Measurements from ENCODE around the gene CALML3. TPM values are rescaled to one million over a fixed set of nuclear protein-coding genes. Genes with fewer than 3 reads are reported as not detected.

CALML3 gene
- total and polyA plus RNA-seq, 2 donors: not detected

GRCh38 chr10:5570979-5571810, 46.4 kb downstream of the CALML3 start:
- 77% methylated on average over 13 of the region's 13 CpGs for WGBS
- DNase-seq (ENCODE audit: extremely low spot score): no peak
- H3K4me3 ChIP-seq (ENCODE audit: low read depth, low read length): no peak overlapping the region

GRCh38 chr10:5571826-5572225, 47.1 kb downstream of the CALML3 start:
- H3K27ac ChIP-seq (ENCODE audit: low read depth): no peak overlapping the region
- no peak for DNase-seq (ENCODE audit: extremely low spot score)
- 96% methylated on average over 6 of the region's 6 CpGs for WGBS
- no peaks in the 10 kb centered on the region for H3K4me1 ChIP-seq (ENCODE audit: insufficient read depth)
- H3K4me3 ChIP-seq (ENCODE audit: low read depth, low read length): no peak overlapping the region
- no peaks in the 10 kb centered on the region for H3K36me3 ChIP-seq (ENCODE audit: insufficient read depth)

More at GRCh38 chr10:5570979-5571810, 46.4 kb downstream of the CALML3 start:
- H3K27ac ChIP-seq (ENCODE audit: low read depth): no peak overlapping the region
- H3K36me3 ChIP-seq (ENCODE audit: insufficient read depth): no peaks in the 10 kb centered on the region
- no peaks in the 10 kb centered on the region for H3K4me1 ChIP-seq (ENCODE audit: insufficient read depth)

DNA sequence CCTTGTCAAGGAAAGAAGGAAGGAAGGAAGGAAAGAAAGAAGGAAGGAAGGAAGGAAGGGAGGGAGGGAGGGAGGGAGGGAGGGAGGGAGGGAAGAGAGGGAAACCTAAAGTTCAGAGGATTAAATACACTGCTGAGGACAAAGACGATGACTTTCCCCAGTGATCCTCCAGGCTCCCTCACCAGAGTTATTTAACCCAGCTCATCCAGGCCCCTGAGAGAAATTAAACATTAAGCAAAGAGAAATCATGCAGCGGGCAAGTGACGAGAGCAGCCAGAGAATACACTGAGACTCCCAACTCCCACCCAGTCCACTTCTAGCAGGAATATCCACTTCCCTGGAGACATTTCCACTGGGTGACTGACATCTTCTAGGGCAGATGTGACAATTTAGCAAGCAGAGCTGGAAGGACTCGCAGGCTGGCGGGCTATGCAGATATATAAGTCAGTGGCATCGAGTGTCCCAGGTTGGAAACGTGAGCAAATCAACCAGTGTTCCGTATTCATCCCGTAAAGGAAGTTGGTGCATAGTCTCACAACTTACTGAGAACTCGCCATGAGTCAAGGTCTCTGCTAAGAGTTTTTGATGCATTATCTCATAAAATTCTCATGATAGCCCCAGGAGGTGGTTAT, 48.7 kb downstream of the CALML3 start:
- Histone ChIP-seq H3K36me3 (ENCODE audit: insufficient read depth) (no peaks in the 10 kb centered on the region), H3K27ac (ENCODE audit: low read depth) (no peak overlapping the region), H3K4me3 (ENCODE audit: low read depth, low read length) (no peak overlapping the region), H3K4me1 (ENCODE audit: insufficient read depth) (no peaks in the 10 kb centered on the region)
- WGBS: 96% methylated on average over 10 of the region's 10 CpGs
- DNase-seq (ENCODE audit: extremely low spot score): no peak

- Histone ChIP-seq H3K36me3 (ENCODE audit: insufficient read depth) (no peaks in the 10 kb centered on the region), H3K27ac (ENCODE audit: low read depth) (no peak overlapping the region), H3K4me1 (ENCODE audit: insufficient read depth) (no peaks in the 10 kb centered on the region), H3K4me3 (ENCODE audit: low read depth, low read length) (no peak overlapping the region)
- WGBS: 84% methylated on average over 20 of the region's 20 CpGs
- DNase-seq (ENCODE audit: extremely low spot score): no peak
Observed at GRCh38 chr10:5573968-5574641, 49.3 kb downstream of the CALML3 start.

DNA sequence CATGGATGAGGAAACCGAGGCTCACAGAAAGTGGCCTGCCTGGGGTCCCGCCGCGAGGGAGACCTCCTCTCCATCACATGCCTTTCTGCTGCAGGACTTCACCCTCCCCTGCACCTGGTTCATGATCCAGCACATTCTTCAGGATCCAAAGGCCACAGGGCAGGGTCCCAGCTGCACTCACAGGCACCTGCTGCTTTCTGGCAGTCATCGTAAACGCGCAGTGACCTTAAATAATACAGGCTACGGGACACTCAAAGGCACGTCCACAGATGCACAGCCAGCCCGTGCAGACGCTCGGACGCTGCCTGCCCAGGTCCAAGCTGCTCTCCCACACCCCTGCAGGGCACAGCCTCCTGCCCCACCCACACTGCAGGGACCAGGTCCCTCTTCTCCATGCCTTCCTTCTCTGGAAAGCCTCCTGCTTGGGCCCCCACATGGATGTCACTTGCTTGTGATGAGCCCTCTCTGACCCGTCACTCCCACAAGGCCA, 49.9 kb downstream of the CALML3 start:
- Histone ChIP-seq H3K36me3 (ENCODE audit: insufficient read depth) (no peaks in the 10 kb centered on the region), H3K4me3 (ENCODE audit: low read depth, low read length) (no peak overlapping the region), H3K4me1 (ENCODE audit: insufficient read depth) (no peaks in the 10 kb centered on the region), H3K27ac (ENCODE audit: low read depth) (no peak overlapping the region)
- WGBS: 88% methylated on average over 14 of the region's 14 CpGs
- DNase-seq (ENCODE audit: extremely low spot score): no peak

- no peaks in the 10 kb centered on the region for H3K4me1 ChIP-seq (ENCODE audit: insufficient read depth)
- no peak overlapping the region for H3K4me3 ChIP-seq (ENCODE audit: low read depth, low read length)
- no peak overlapping the region for H3K27ac ChIP-seq (ENCODE audit: low read depth)
- no peak for DNase-seq (ENCODE audit: extremely low spot score)
- WGBS: 53% methylated on average over 9 of the region's 9 CpGs
- no peaks in the 10 kb centered on the region for H3K36me3 ChIP-seq (ENCODE audit: insufficient read depth)
Observed at GRCh38 chr10:5575144-5575481, 50.4 kb downstream of the CALML3 start.

DNA sequence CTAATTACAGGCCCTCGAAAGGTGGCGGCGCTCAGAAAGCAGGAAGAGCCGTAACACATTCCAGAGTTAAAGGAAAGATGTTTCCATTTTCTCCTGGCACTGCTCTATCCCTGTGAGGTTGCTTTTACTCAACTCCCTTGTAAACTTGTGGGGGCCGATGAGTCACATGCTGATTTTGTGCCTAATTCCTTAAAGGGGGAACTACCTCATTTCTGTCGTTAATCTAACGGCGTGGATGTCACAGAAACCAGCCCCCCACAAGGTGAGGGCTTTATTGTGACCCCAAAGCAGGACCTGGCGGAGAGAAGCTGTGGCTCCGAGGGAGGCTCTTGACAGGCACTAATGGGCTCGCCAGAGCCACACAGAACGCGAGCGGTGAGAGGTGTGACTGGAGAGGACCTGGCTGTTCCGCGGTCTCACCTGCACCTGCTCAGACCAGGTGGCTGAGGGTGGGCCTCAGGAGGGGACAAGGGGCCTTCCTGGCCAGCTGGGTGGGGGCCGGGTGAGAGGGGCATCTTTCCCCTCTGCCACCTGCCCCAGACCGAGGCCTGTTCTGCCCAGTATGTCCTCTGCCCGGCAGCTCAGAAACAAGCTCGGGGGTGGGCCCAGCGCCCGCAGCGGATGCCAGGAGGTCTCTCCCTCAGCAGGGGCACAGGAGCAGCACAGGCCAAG, 50.9 kb downstream of the CALML3 start:
- Histone ChIP-seq H3K27ac (ENCODE audit: low read depth) (no peak overlapping the region), H3K36me3 (ENCODE audit: insufficient read depth) (no peaks in the 10 kb centered on the region), H3K4me3 (ENCODE audit: low read depth, low read length) (no peak overlapping the region), H3K4me1 (ENCODE audit: insufficient read depth) (no peaks in the 10 kb centered on the region)
- no peak for DNase-seq (ENCODE audit: extremely low spot score)
- whole genome bisulfite sequencing: 65% methylated on average over 23 of the region's 23 CpGs

- no peak for DNase-seq (ENCODE audit: extremely low spot score)
- WGBS: 96% methylated on average over 4 of the region's 4 CpGs
- Histone ChIP-seq H3K4me1 (ENCODE audit: insufficient read depth) (no peaks in the 10 kb centered on the region), H3K4me3 (ENCODE audit: low read depth, low read length) (no peak overlapping the region), H3K36me3 (ENCODE audit: insufficient read depth) (no peaks in the 10 kb centered on the region), H3K27ac (ENCODE audit: low read depth) (no peak overlapping the region)
Observed at GRCh38 chr10:5576154-5576748, 51.5 kb downstream of the CALML3 start.

Other genes starting within 250 kb of the CALML3 start
- gene UCN3, start 160.0 kb upstream of the CALML3 start, total RNA-seq: not detected
- not detected for gene UCN3, start 160.0 kb upstream of the CALML3 start, polyA plus RNA-seq
- gene TUBAL3, start 120.1 kb upstream of the CALML3 start, total RNA-seq: 0.16 TPM
- 0.05 TPM for gene TUBAL3, start 120.1 kb upstream of the CALML3 start, polyA plus RNA-seq
- gene NET1, start 112.4 kb upstream of the CALML3 start, total RNA-seq: 108 TPM
- gene NET1, start 112.4 kb upstream of the CALML3 start, polyA plus RNA-seq: 54.0 TPM
- gene CALML5, start 25.4 kb upstream of the CALML3 start, total RNA-seq: not detected
- not detected for gene CALML5, start 25.4 kb upstream of the CALML3 start, polyA plus RNA-seq
- 8.7 TPM for gene ASB13, start 141.6 kb downstream of the CALML3 start, total RNA-seq
- 32.4 TPM for gene ASB13, start 141.6 kb downstream of the CALML3 start, polyA plus RNA-seq
- gene TASOR2, start 159.9 kb downstream of the CALML3 start, total RNA-seq: 141 TPM
- gene TASOR2, start 159.9 kb downstream of the CALML3 start, polyA plus RNA-seq: 20.4 TPM

Measured in urinary bladder (tissue), 4 donors.